Chondrocyte (in vitro differentiated cells): ENCODE measurements around the gene ITGA11. TPM values are rescaled to one million over a fixed set of nuclear protein-coding genes. Genes with fewer than 3 reads are reported as not detected.

ENCODE experiments used
- DNase-seq: peaks from one replicate; pipeline ENCODE4 v3.0.0; 2021; ENCODE audit warnings: mixed read lengths, low spot score
- H3K27ac Mint-ChIP-seq: one replicate; pipeline ENCODE4 v1.8.0; 2021; ENCODE audit warnings: mild to moderate bottlenecking, moderate library complexity, mixed read lengths; ENCODE audit not compliant: unreplicated experiment
- H3K27me3 Mint-ChIP-seq: 2 replicates; pipeline ENCODE4 v1.8.0; 2021; ENCODE audit warnings: low read depth, mixed read lengths
- H3K36me3 Mint-ChIP-seq: 2 replicates; pipeline ENCODE4 v1.8.0; 2021; ENCODE audit warnings: low read depth, mixed read lengths
- H3K4me1 Mint-ChIP-seq: 2 replicates; pipeline ENCODE4 v1.8.0; 2021; ENCODE audit warnings: low read depth, mild to moderate bottlenecking, mixed read lengths
- H3K4me3 Mint-ChIP-seq: one replicate; pipeline ENCODE4 v1.8.0; 2021; ENCODE audit warnings: mild to moderate bottlenecking, moderate library complexity, mixed read lengths; ENCODE audit not compliant: unreplicated experiment
- H3K9me3 Mint-ChIP-seq: 2 replicates; pipeline ENCODE4 v1.8.0; 2021; ENCODE audit warnings: low read depth, mixed read lengths
- CTCF ChIP-seq: fragments of 200-600 bp; sonication (generic); IDR thresholded peaks from 2 replicates; pipeline ENCODE4 v1.5.0; 2021; ENCODE audit warnings: antibody characterized with exemption, mild to moderate bottlenecking, moderate library complexity
- total RNA-seq: library from RNA; stranded (reverse); gene quantifications from 3 replicates; pipeline ENCODE4 v1.2.1, GENCODE V29; 2021

The ITGA11 gene
- total RNA-seq, 1 donor from 2014 or later: 1,092 TPM

DNA sequence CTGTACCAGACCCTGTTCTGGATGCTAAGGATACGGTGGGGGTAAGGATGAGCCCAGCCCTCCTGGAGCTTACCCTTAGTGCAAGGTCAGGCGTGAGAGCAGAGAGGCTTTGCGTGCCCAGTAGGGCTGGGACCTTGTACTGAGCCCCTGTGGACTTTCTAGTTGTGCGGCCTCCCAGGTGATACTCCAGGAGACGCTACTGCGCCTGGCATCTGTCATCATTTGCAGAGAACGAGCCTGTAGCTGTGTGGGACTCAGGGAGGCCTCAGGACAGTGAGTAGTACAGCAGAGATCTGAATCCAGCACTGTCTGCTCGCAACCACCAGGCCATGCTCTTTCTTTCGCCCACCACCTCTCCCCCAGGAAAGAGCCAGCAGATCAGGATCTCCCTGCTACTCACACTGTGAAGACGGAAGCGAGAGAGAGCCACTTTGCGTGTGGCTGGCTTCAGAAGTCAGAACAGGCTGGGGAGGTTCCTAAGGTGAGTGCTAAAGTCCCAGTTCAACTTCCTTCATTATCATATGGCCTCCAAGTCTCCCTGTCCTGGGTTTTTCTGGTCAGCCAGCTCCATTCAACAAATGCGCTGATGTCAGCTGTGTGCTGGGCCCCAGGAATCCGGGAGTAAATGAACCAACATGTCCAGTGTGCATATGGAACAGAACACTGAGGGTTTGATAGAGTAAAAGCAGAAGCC is 38.2 kb upstream of the ITGA11 start:
- peaks cover 57% of the 10 kb centered on the region for H3K4me1 Mint-ChIP-seq

DNA sequence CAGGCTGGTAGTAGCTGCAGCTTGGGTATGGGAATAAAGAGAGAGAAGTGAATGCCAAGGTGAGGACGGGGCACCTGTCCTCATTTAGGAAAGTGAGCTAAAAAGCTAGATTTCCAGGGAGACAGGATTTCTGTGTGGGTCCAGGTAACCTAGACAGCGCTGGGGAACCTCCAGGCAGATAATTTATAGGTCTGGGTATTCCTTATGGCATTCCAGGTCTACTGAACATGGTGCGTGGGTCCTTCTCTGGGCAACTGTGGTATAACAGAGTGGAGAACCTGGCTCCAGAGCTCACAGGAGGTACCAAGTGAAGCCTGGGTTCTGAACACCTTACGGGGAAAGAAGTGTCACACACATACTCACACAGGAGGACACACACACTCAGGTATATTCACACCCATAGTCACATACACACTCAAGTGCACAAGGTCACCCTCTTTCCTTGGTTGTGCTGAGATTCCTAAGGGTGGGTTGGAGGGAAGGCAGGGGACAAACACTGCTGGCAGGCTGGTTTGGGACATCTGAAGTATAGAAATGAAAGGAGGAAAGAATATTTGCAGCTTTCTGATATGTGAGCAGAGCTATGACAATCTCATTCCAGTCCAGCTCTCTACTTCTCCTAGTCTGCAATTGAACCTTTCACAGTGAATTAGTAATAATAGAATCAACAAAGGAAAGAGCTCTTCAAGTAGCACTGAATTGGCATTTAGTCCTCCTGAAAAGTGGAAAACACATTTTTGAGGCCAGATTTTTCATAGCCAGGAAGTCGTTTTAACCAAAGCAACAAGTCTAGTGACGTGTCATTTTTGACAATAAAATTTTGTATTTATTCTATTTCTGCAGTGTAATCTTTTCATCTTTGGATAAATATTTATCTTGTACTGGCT is 37.4 kb upstream of the ITGA11 start:
- DNase-seq: no peak
- H3K4me1 Mint-ChIP-seq: peaks cover 60% of the 10 kb centered on the region

More for the DNA sequence above, 38.2 kb upstream of the ITGA11 start:
- peak; percentile 35 for TF ChIP-seq CTCF
- Mint-ChIP-seq H3K27me3 (no peaks in the 10 kb centered on the region), H3K9me3 (peaks cover 6% of the 10 kb centered on the region), H3K4me3 (no peak overlapping the region), H3K36me3 (no peaks in the 10 kb centered on the region), H3K27ac (peak overlapping the region; percentile 73)
- no peak for DNase-seq

DNA sequence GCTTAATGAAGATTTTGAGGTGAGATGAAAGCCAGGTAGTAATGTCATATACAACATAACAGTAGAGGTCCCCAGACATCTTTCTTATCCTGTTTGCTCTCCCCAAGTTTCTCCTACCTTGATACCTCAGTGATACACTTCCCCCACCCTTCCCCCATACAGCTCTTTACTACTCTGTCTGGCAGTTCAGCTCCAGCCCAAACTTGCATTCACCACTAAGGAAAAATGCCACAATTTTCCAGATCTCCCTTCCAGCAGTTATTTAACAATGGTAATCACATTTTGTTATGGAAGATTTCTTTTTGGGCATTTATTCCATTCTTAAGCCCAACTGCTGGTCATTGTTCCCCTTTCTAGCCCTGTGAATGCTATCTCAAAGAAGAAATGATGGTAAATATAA is 34.9 kb upstream of the ITGA11 start:
- no peak for TF ChIP-seq CTCF
- H3K36me3 Mint-ChIP-seq: no peaks in the 10 kb centered on the region
- peaks cover 6% of the 10 kb centered on the region for H3K9me3 Mint-ChIP-seq
- no peak for DNase-seq
- H3K4me1 Mint-ChIP-seq: peaks cover 60% of the 10 kb centered on the region
- no peaks in the 10 kb centered on the region for H3K27me3 Mint-ChIP-seq
- no peak overlapping the region for H3K4me3 Mint-ChIP-seq
- no peak overlapping the region for H3K27ac Mint-ChIP-seq

More for the DNA sequence above, 37.4 kb upstream of the ITGA11 start:
- H3K4me3 Mint-ChIP-seq: no peak overlapping the region
- no peaks in the 10 kb centered on the region for H3K27me3 Mint-ChIP-seq
- H3K27ac Mint-ChIP-seq: peak overlapping the region; percentile 73
- H3K9me3 Mint-ChIP-seq: peaks cover 6% of the 10 kb centered on the region
- no peaks in the 10 kb centered on the region for H3K36me3 Mint-ChIP-seq
- TF ChIP-seq CTCF: no peak

- H3K4me1 Mint-ChIP-seq: peaks cover 56% of the 10 kb centered on the region
- no peak overlapping the region for H3K4me3 Mint-ChIP-seq
- DNase-seq: no peak
- peak overlapping the region; percentile 85 for H3K27ac Mint-ChIP-seq
- H3K27me3 Mint-ChIP-seq: no peaks in the 10 kb centered on the region
- H3K36me3 Mint-ChIP-seq: no peaks in the 10 kb centered on the region
- no peak for TF ChIP-seq CTCF
- H3K9me3 Mint-ChIP-seq: peaks cover 6% of the 10 kb centered on the region
Measured at GRCh38 chr15:68465861-68466560, 34.0 kb upstream of the ITGA11 start.
